HEK293T (cell line): ENCODE results near the gene FAXDC2.
"Not testable (repeated sequence)": the region's sequence is repeated elsewhere in the genome, so short reads cannot be mapped to it uniquely, and the experiment has no call there.

Experiments
- FOXA1 ChIP-seq: fragments of 450-650 bp; IDR thresholded peaks from 2 replicates; pipeline ENCODE4 v1.6.1; 2016; ENCODE audit warnings: mild to moderate bottlenecking
- SP1 ChIP-seq: fragments of 450-650 bp; IDR thresholded peaks from 2 replicates; pipeline ENCODE4 v1.6.1; 2017
- TARDBP ChIP-seq: fragments of 450-650 bp; IDR thresholded peaks from 2 replicates; pipeline ENCODE4 v1.6.1; 2016

GRCh38 chr5:154822896-154823295 lies 27.5 kb downstream of the FAXDC2 start:
- not testable (repeated sequence) for TF ChIP-seq FOXA1, SP1, TARDBP
